ENCODE measurements around the gene APBB2. TPM values are rescaled to one million over a fixed set of nuclear protein-coding genes. Genes with fewer than 3 reads are reported as not detected.

Gene APBB2
- total and polyA plus RNA-seq, 10 of the 15 experiments (the other 5 are each of a cell fraction or from before 2014, with no cell fraction given): 2.7 to 24.6 (median 19.0) TPM

DNA sequence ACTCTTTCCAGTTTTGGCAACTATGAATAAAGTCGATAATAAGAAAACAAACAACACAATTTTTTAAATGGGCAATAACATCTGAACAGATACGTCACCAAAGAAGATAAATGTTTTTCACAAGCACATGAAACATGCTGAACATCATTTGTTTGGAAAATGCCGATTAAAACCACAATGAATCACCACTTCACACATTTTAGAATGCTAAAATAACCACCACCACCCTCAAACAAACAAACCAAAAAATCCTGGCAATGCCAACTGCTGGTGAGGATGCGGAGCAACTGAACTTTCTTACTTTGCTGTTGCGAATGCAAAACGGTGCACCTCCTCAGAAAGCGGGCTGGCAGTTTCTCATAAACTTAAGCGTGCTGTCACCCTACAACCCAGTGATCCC, 348.6 kb downstream of the APBB2 start:
- TF ChIP-seq, protein P1, sequence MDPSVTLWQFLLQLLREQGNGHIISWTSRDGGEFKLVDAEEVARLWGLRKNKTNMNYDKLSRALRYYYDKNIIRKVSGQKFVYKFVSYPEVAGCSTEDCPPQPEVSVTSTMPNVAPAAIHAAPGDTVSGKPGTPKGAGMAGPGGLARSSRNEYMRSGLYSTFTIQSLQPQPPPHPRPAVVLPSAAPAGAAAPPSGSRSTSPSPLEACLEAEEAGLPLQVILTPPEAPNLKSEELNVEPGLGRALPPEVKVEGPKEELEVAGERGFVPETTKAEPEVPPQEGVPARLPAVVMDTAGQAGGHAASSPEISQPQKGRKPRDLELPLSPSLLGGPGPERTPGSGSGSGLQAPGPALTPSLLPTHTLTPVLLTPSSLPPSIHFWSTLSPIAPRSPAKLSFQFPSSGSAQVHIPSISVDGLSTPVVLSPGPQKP (IDR thresholded peaks at IDR 0.05; ENCODE audit: low read depth, low read length): no peak
- TF ChIP-seq TCF12 (IDR thresholded peaks at IDR 0.05; ENCODE audit: low read depth, low read length) (no peak), ZNF24 (IDR thresholded peaks at IDR 0.05) (no peak), SREBF1 (IDR thresholded peaks at IDR 0.05; ENCODE audit: low read length) (no peak), KAT2A (conservative IDR thresholded peaks at IDR 0.05; ENCODE audit: control insufficient read depth, low read depth, low read length) (no peak), FOXK2 (IDR thresholded peaks at IDR 0.05) (no peak), SMAD1 (IDR thresholded peaks at IDR 0.05; ENCODE audit: low read depth, partially characterized antibody) (no peak), ETV6 (conservative IDR thresholded peaks at IDR 0.05 in 1 of 2, IDR thresholded peaks at IDR 0.05 in 1 of 2; ENCODE audit: borderline replicate concordance in 1 of 2, low read depth in 1 of 2) (no peak), NR2C1 (IDR thresholded peaks at IDR 0.05) (no peak), SPI1 (IDR thresholded peaks at IDR 0.05; ENCODE audit: borderline replicate concordance, insufficient read depth, low read depth, low read length) (no peak)
- no peaks in the 10 kb centered on the region for H3K9me3 ChIP-seq (replicated peaks; ENCODE audit: control insufficient read depth, insufficient read depth, low read length)
- DNase-seq (ENCODE audit: low read depth, low spot score): no peak
- no peaks in the 10 kb centered on the region for H4K20me1 ChIP-seq (ENCODE audit: control insufficient read depth, insufficient read depth)
- no peaks in the 10 kb centered on the region for H3K4me1 ChIP-seq (ENCODE audit: control insufficient read depth, insufficient read depth, low read length)
- intact Hi-C loops (cut with micrococcal nuclease; ENCODE audit: unreplicated experiment): no loop called here
- H3K27ac ChIP-seq (ENCODE audit: control insufficient read depth, insufficient read depth): no peak overlapping the region
- ChIA-PET SMC1A (ENCODE audit: uncharacterized antibody, unreplicated experiment) (interaction anchor here (0.8 to 3.5 kb wide), 2 partner anchors 9 to 31 kb away, joined by 3 to 12 read pairs; no protein-coding TSS in a partner anchor), POLR2A (no interaction called here), CTCF (interaction anchor here (1.3 to 2.2 kb wide), 2 partner anchors 24 to 58 kb away, joined by 3 to 7 read pairs; no protein-coding TSS in a partner anchor), RAD21 (ENCODE audit: unreplicated experiment) (no interaction called here)
- H3K4me3 ChIP-seq: no peak overlapping the region
- 78% methylated on average over 8 of the region's 8 CpGs for WGBS (ENCODE audit: insufficient coverage, insufficient replicate concordance, low lambda C conversion rate, missing lambda C conversion rate)
- no peak overlapping the region for H3K4me2 ChIP-seq (ENCODE audit: control insufficient read depth, insufficient read depth)
- ATAC-seq: no peak
- in situ Hi-C loops (cut with MboI): no loop called here
- no peaks in the 10 kb centered on the region for H3K27me3 ChIP-seq (replicated peaks in 1 of 2; ENCODE audit: control insufficient read depth in 2 of 2, insufficient read depth in 2 of 2, low read length in 1 of 2)
- no peak overlapping the region for H2AFZ ChIP-seq (ENCODE audit: control insufficient read depth, low read depth, low read length)
- no peak for FAIRE-seq
- H3K9ac ChIP-seq (ENCODE audit: control insufficient read depth, insufficient read depth, low read length): no peak overlapping the region
- H3K36me3 ChIP-seq (ENCODE audit: control insufficient read depth in 2 of 2, insufficient read depth in 2 of 2, low read length in 1 of 2): no peaks in the 10 kb centered on the region
- H3K79me2 ChIP-seq (ENCODE audit: control insufficient read depth, insufficient read depth, low read length): no peaks in the 10 kb centered on the region
- no TSS peak for BruUV-seq (replicated peaks)
